HEK293 (cell line): ENCODE measurements around the gene IMMT.

Source experiments
- CTCF ChIP-seq: fragments of 450-650 bp; formaldehyde crosslinking; IDR thresholded peaks from 2 replicates; pipeline ENCODE4 v1.5.1; 2016; ENCODE audit warnings: missing biosample characterization, missing genetic modification characterization
- GLIS1 ChIP-seq: fragments of 450-650 bp; formaldehyde crosslinking; IDR thresholded peaks from 2 replicates; pipeline ENCODE4 v1.5.1; 2016; ENCODE audit warnings: missing biosample characterization, missing genetic modification characterization
- ZNF677 ChIP-seq: fragments of 450-650 bp; IDR thresholded peaks from 2 replicates; pipeline ENCODE4 v1.5.0; 2018; ENCODE audit warnings: missing biosample characterization, mild to moderate bottlenecking, missing genetic modification characterization, moderate library complexity
- ZNF704 ChIP-seq: fragments of 450-650 bp; formaldehyde crosslinking; IDR thresholded peaks from 2 replicates; pipeline ENCODE4 v1.5.1; 2016; ENCODE audit warnings: missing biosample characterization, missing genetic modification characterization
- ZNF707 ChIP-seq: fragments of 450-650 bp; formaldehyde crosslinking; IDR thresholded peaks from 2 replicates; pipeline ENCODE4 v1.5.1; 2016; ENCODE audit warnings: missing biosample characterization, missing genetic modification characterization

GRCh38 chr2:86231680-86232372 lies 36.6 kb upstream of the IMMT start:
- TF ChIP-seq CTCF (tag by site-specific recombination) (no peak), ZNF677 (tag by site-specific recombination) (no peak), ZNF707 (tag by site-specific recombination) (no peak), ZNF704 (tag by site-specific recombination) (no peak), GLIS1 (tag by site-specific recombination) (no peak)
